Uterus (tissue), 4 donors: Measurements from ENCODE around the gene CPZ. TPM values are rescaled to one million over a fixed set of nuclear protein-coding genes. Genes with fewer than 3 reads are reported as not detected.

Experiments used
- DNase-seq, 2 donors: peaks; one replicate each; pipeline ENCODE4 v3.0.0-alpha.2; 2019 to 2020
- H3K27ac ChIP-seq, 2 donors: fragments of 200-600 bp; sonication (generic); 1 replicate in 1 of 2; 2 replicates in 1 of 2; pipeline ENCODE4 v1.5.1; 2016 to 2018
- H3K27me3 ChIP-seq, 2 donors: fragments of 200-600 bp; sonication (generic); one replicate each; pipeline ENCODE4 v1.5.1; 2018 to 2019; ENCODE audit warnings: control low read depth in 1 of 2
- H3K36me3 ChIP-seq, 2 donors: fragments of 200-600 bp; sonication (generic); one replicate each; pipeline ENCODE4 v1.5.1; 2019; ENCODE audit warnings: control low read depth in 1 of 2
- H3K4me1 ChIP-seq, 2 donors: fragments of 200-600 bp; sonication (generic); one replicate each; pipeline ENCODE4 v1.5.1; 2018 to 2019; ENCODE audit warnings: control low read depth in 1 of 2
- H3K4me3 ChIP-seq, 2 donors: fragments of 200-600 bp; sonication (generic); 1 replicate in 1 of 2; 2 replicates in 1 of 2; pipeline ENCODE4 v1.5.1; 2018 to 2019; ENCODE audit warnings: mild to moderate bottlenecking in 1 of 2
- H3K9me3 ChIP-seq, 2 donors: fragments of 200-600 bp; sonication (generic); one replicate each; pipeline ENCODE4 v1.5.1; 2019; ENCODE audit warnings: control low read depth in 1 of 2
- POLR2A ChIP-seq, 2 donors: fragments of 450-650 bp; IDR thresholded peaks; one replicate each; pipeline ENCODE4 v1.6.1; 2016; ENCODE audit warnings: antibody characterized with exemption in 2 of 2, mild to moderate bottlenecking in 1 of 2, moderate library complexity in 1 of 2
- intact Hi-C: fragments of 100-400 bp; cut with DNase I; formaldehyde crosslinking; loops from one replicate; pipeline ENCODE4 v1.15.1; 2023; ENCODE audit warnings: low total_unique reads
- total RNA-seq, 4 donors: library from RNA; depleted of rRNA in 3 of 4; stranded (reverse); fragments of >200 nt in 3 of 4; gene quantifications; one replicate each; pipeline versions ENCODE4 v1.1.0 to v1.2.4, GENCODE V29; 2014 to 2023
- TF ChIP-seq, protein P1 (sequence below), 4 experiments: fragments of 200-600 bp in 2 of 4; fragments of 450-650 bp in 2 of 4; sonication (generic) in 2 of 4; IDR thresholded peaks; one replicate each; pipeline ENCODE4 v1.5.1; 2016 to 2019; ENCODE audit warnings: antibody characterized with exemption in 4 of 4, mild to moderate bottlenecking in 2 of 4, moderate library complexity in 1 of 4
- donor health status: DM: yes; HTN: yes; CAD: no.

Gene CPZ
- total RNA-seq, 4 donors from 2014 or later, result 0.29 to 45.8 (median 5.4) TPM

GRCh38 chr4:8599657-8600056 is 7.1 kb downstream of the CPZ start:
- H3K36me3 ChIP-seq, result no peaks in the 10 kb centered on the region
- no peaks in the 10 kb centered on the region for H3K27me3 ChIP-seq
- TF ChIP-seq POLR2A (IDR thresholded peaks at IDR 0.05), result no peak
- DNase-seq, result peak in 1 of 2 donors; percentile 43
- intact Hi-C loops, result loop anchor here (10.0 kb wide), 1 partner anchor 135 kb away; no protein-coding TSS in a partner anchor
- H3K4me1 ChIP-seq, result no peaks in the 10 kb centered on the region
- H3K9me3 ChIP-seq, result no peaks in the 10 kb centered on the region
- no peak overlapping the region for H3K27ac ChIP-seq
- H3K4me3 ChIP-seq, result no peak overlapping the region

- H3K4me1 ChIP-seq, result no peaks in the 10 kb centered on the region
- no peak for DNase-seq
- no peaks in the 10 kb centered on the region for H3K36me3 ChIP-seq
- H3K9me3 ChIP-seq, result no peaks in the 10 kb centered on the region
- no peak overlapping the region for H3K27ac ChIP-seq
- H3K27me3 ChIP-seq, result no peaks in the 10 kb centered on the region
- intact Hi-C loops, result no loop called here
- TF ChIP-seq POLR2A (IDR thresholded peaks at IDR 0.05), result no peak
- TF ChIP-seq, protein P1, sequence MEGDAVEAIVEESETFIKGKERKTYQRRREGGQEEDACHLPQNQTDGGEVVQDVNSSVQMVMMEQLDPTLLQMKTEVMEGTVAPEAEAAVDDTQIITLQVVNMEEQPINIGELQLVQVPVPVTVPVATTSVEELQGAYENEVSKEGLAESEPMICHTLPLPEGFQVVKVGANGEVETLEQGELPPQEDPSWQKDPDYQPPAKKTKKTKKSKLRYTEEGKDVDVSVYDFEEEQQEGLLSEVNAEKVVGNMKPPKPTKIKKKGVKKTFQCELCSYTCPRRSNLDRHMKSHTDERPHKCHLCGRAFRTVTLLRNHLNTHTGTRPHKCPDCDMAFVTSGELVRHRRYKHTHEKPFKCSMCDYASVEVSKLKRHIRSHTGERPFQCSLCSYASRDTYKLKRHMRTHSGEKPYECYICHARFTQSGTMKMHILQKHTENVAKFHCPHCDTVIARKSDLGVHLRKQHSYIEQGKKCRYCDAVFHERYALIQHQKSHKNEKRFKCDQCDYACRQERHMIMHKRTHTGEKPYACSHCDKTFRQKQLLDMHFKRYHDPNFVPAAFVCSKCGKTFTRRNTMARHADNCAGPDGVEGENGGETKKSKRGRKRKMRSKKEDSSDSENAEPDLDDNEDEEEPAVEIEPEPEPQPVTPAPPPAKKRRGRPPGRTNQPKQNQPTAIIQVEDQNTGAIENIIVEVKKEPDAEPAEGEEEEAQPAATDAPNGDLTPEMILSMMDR (IDR thresholded peaks at IDR 0.05), result no peak
- no peak overlapping the region for H3K4me3 ChIP-seq
Observed at GRCh38 chr4:8600266-8600665, 7.7 kb downstream of the CPZ start.

GRCh38 chr4:8600686-8601085 is 8.1 kb downstream of the CPZ start:
- Histone ChIP-seq H3K4me3 (no peak overlapping the region), H3K27ac (no peak overlapping the region), H3K36me3 (no peaks in the 10 kb centered on the region), H3K4me1 (no peaks in the 10 kb centered on the region), H3K27me3 (no peaks in the 10 kb centered on the region), H3K9me3 (no peaks in the 10 kb centered on the region)
- TF ChIP-seq, protein P1 (IDR thresholded peaks at IDR 0.05), result no peak
- no peak for TF ChIP-seq POLR2A (IDR thresholded peaks at IDR 0.05)
- intact Hi-C loops, result no loop called here
- no peak for DNase-seq

DNA sequence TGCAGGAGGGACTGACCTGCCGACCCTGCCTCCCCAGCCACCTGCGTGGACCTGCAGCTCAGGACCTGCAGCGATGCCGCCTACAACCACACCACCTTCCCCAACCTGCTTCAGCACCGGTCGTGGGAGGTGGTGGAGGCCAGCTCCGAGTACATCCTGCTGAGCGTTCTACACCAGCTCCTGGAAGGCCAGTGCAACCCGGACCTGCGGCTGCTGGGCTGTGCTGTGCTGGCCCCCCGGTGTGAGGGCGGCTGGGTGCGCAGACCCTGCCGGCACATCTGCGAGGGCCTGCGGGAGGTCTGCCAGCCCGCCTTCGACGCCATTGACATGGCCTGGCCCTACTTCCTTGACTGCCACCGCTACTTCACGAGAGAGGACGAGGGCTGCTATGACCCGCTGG is 8.5 kb downstream of the CPZ start:
- intact Hi-C loops, result no loop called here
- H3K27me3 ChIP-seq, result no peaks in the 10 kb centered on the region

DNA sequence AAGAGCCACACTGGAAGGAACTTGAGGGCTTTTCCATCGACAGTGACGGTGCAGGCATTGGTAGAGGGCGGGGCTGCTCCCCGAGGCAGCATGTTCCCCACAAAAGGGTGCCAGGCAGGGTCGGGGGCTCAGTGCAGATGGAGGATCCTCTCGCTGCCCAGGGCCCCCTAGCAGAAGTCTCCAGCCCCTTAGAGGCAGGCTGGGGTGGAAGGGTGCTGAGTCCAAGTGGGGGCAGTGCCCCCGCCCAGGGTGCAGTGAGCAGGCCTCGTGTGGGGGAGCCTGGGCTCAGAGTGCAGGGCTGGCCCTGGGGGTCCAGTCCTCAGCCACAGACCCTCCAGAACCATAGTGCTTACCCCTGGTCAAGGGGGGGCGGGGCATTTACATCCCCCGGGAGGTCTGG is 9.0 kb downstream of the CPZ start:
- TF ChIP-seq POLR2A (IDR thresholded peaks at IDR 0.05), result no peak
- TF ChIP-seq, protein P1 (IDR thresholded peaks at IDR 0.05), result no peak
- no peaks in the 10 kb centered on the region for H3K4me1 ChIP-seq
- no peaks in the 10 kb centered on the region for H3K9me3 ChIP-seq
- H3K27ac ChIP-seq, result no peak overlapping the region
- intact Hi-C loops, result no loop called here
- no peaks in the 10 kb centered on the region for H3K36me3 ChIP-seq
- no peaks in the 10 kb centered on the region for H3K27me3 ChIP-seq
- no peak for DNase-seq
- H3K4me3 ChIP-seq, result no peak overlapping the region

More for the DNA sequence above, 8.5 kb downstream of the CPZ start:
- Histone ChIP-seq H3K9me3 (no peaks in the 10 kb centered on the region), H3K4me1 (no peaks in the 10 kb centered on the region), H3K27ac (no peak overlapping the region), H3K4me3 (no peak overlapping the region), H3K36me3 (no peaks in the 10 kb centered on the region)
- DNase-seq, result no peak
- TF ChIP-seq POLR2A (IDR thresholded peaks at IDR 0.05), result no peak
- TF ChIP-seq, protein P1 (IDR thresholded peaks at IDR 0.05), result no peak
